Stimulated activated CD4-positive, alpha-beta T cell treated with anti-CD3 and anti-CD28 coated beads, Interleukin-15, amount 100 ng/mL, for 1 hour (primary cell): Measurements from ENCODE around the gene TMEM163.
"Not testable (repeated sequence)": the region's sequence is repeated elsewhere in the genome, so short reads cannot be mapped to it uniquely, and the experiment has no call there.

Experiments
- DNase-seq, 2 donors: peaks; one replicate each; pipeline ENCODE4 v3.0.0-alpha.2; 2020; ENCODE audit warnings: low read depth in 1 of 2, low spot score in 1 of 2

TMEM163 gene

GRCh38 chr2:134718817-134719814, at the start of gene TMEM163:
Gene TMEM163, minus strand, starts transcription at chr2:134719000.
- no peak for DNase-seq

- DNase-seq, result no peak
Measured at GRCh38 chr2:134766583-134766982, 47.8 kb upstream of the TMEM163 start.

GRCh38 chr2:134765987-134766386, 47.2 kb upstream of the TMEM163 start:
- DNase-seq, result no peak

GRCh38 chr2:134764164-134764563, 45.4 kb upstream of the TMEM163 start:
- no peak for DNase-seq

- no peak for DNase-seq
Measured at GRCh38 chr2:134763164-134763710, 44.4 kb upstream of the TMEM163 start.

GRCh38 chr2:134762508-134762907, 43.7 kb upstream of the TMEM163 start:
- no peak for DNase-seq

- DNase-seq, result no peak
Measured at GRCh38 chr2:134760385-134760784, 41.6 kb upstream of the TMEM163 start.

- DNase-seq, result no peak
Measured at GRCh38 chr2:134758633-134759032, 39.8 kb upstream of the TMEM163 start.

- DNase-seq, result not testable (repeated sequence)
Measured at GRCh38 chr2:134751981-134752380, 33.2 kb upstream of the TMEM163 start.

GRCh38 chr2:134745546-134745945, 26.7 kb upstream of the TMEM163 start:
- DNase-seq, result no peak

- no peak for DNase-seq
Measured at GRCh38 chr2:134745023-134745422, 26.2 kb upstream of the TMEM163 start.

GRCh38 chr2:134739879-134740301, 21.1 kb upstream of the TMEM163 start:
- no peak for DNase-seq

GRCh38 chr2:134739236-134739878, 20.6 kb upstream of the TMEM163 start:
- DNase-seq, result no peak

- no peak for DNase-seq
Measured at GRCh38 chr2:134738141-134738870, 19.5 kb upstream of the TMEM163 start.

- no peak for DNase-seq
Measured at GRCh38 chr2:134737671-134738070, 18.9 kb upstream of the TMEM163 start.

- no peak for DNase-seq
Measured at GRCh38 chr2:134736167-134736880, 17.5 kb upstream of the TMEM163 start.

- no peak for DNase-seq
Measured at GRCh38 chr2:134728163-134728562, 9.4 kb upstream of the TMEM163 start.

- no peak for DNase-seq
Measured at GRCh38 chr2:134727385-134727784, 8.6 kb upstream of the TMEM163 start.

- no peak for DNase-seq
Measured at GRCh38 chr2:134726645-134727044, 7.8 kb upstream of the TMEM163 start.

- DNase-seq, result no peak
Measured at GRCh38 chr2:134725876-134726275, 7.1 kb upstream of the TMEM163 start.

GRCh38 chr2:134724341-134724740, 5.5 kb upstream of the TMEM163 start:
- no peak for DNase-seq
